H1 (cell line): ENCODE measurements around the gene CREBBP. TPM values are rescaled to one million over a fixed set of nuclear protein-coding genes. Genes with fewer than 3 reads are reported as not detected.

Experiments used
- CTCF ChIA-PET: fragments of 300-600 bp; sonication (Branson Sonifier 250); formaldehyde crosslinking; loops from one replicate; lab custom pipeline; 2021; ENCODE audit not compliant: partially characterized antibody; lab: Charles Lee
- POLR2A ChIA-PET: fragments of 300-600 bp; sonication (Branson Sonifier 250); formaldehyde crosslinking; loops from one replicate; lab custom pipeline; 2021; ENCODE audit warnings: inconsistent platforms; ENCODE audit not compliant: partially characterized antibody; lab: Charles Lee
- DNase-seq, 2 experiments: peaks; one replicate each; pipeline versions ENCODE4 v3.0.0 to v3.0.0-alpha.2; 2010 to 2022; ENCODE audit warnings: low spot score in 2 of 2, low read depth in 1 of 2, mixed read lengths in 1 of 2
- FAIRE-seq: peaks from 2 replicates; lab custom pipeline; 2011; peaks lifted over from hg19 to GRCh38; lab: Jason Lieb, UNC
- H2AFZ ChIP-seq: 2 replicates; pipeline ENCODE4 v1.8.1; 2012; ENCODE audit warnings: low read length, inconsistent platforms
- H2AK5ac ChIP-seq: 2 replicates; pipeline ENCODE4 v1.6.1; 2013; ENCODE audit warnings: low read depth, low read length
- H2BK120ac ChIP-seq: replicated peaks from 2 replicates; pipeline ENCODE3; 2013; ENCODE audit warnings: low read depth, low read length, inconsistent platforms
- H2BK12ac ChIP-seq: 2 replicates; pipeline ENCODE4 v1.6.1; 2013; ENCODE audit warnings: low read depth, low read length
- H2BK15ac ChIP-seq: 2 replicates; pipeline ENCODE4 v1.6.1; 2013; ENCODE audit warnings: low read length
- H2BK20ac ChIP-seq: 2 replicates; pipeline ENCODE4 v1.6.1; 2013; ENCODE audit warnings: low read length
- H2BK5ac ChIP-seq: 2 replicates; pipeline ENCODE4 v1.6.1; 2013; ENCODE audit warnings: low read depth, low read length
- H3K14ac ChIP-seq: 2 replicates; pipeline ENCODE4 v1.6.1; 2013; ENCODE audit warnings: inconsistent platforms; ENCODE audit not compliant: insufficient read length
- H3K18ac ChIP-seq: 2 replicates; pipeline ENCODE4 v1.6.1; 2013; ENCODE audit warnings: low read length; ENCODE audit errors: extremely low read depth
- H3K23ac ChIP-seq: 2 replicates; pipeline ENCODE4 v1.6.1; 2013; ENCODE audit warnings: inconsistent platforms; ENCODE audit not compliant: insufficient read length
- H3K23me2 ChIP-seq: 2 replicates; pipeline ENCODE4 v1.6.1; 2013; ENCODE audit warnings: low read depth, low read length
- H3K27ac ChIP-seq: 2 replicates; pipeline ENCODE4 v1.6.1; 2011; ENCODE audit warnings: low read depth, low read length, inconsistent platforms
- H3K27me3 ChIP-seq, 4 experiments: replicated peaks in 1 of 4; 1 replicate in 1 of 4; 2 replicates in 3 of 4; pipeline versions ENCODE4 v1.6.1 to v1.8.1; 2011 to 2013; ENCODE audit warnings: low read length in 3 of 4, mild to moderate bottlenecking in 3 of 4, inconsistent platforms in 2 of 4, mixed read lengths in 2 of 4, moderate library complexity in 1 of 4; ENCODE audit not compliant: control insufficient read depth in 3 of 4, insufficient read depth in 3 of 4; ENCODE audit errors: extremely low read depth in 1 of 4
- H3K36me3 ChIP-seq, 4 experiments: 2 replicates each; pipeline versions ENCODE4 v1.6.1 to v1.8.1; 2011 to 2013; ENCODE audit warnings: mild to moderate bottlenecking in 4 of 4, low read length in 3 of 4, moderate library complexity in 2 of 4, control low read depth in 1 of 4, inconsistent platforms in 1 of 4; ENCODE audit not compliant: insufficient read depth in 4 of 4, control insufficient read depth in 2 of 4
- H3K4ac ChIP-seq: replicated peaks from 2 replicates; pipeline ENCODE3; 2013; ENCODE audit warnings: low read length, low read depth, mixed read lengths, inconsistent platforms; ENCODE audit not compliant: insufficient read length
- H3K4me1 ChIP-seq, 4 experiments: replicated peaks in 1 of 4; 1 replicate in 1 of 4; 2 replicates in 3 of 4; pipeline versions ENCODE4 v1.6.1 to v1.8.1; 2011 to 2013; ENCODE audit warnings: low read length in 3 of 4, inconsistent platforms in 2 of 4, mixed read lengths in 1 of 4; ENCODE audit not compliant: insufficient read depth in 4 of 4, control insufficient read depth in 3 of 4
- H3K4me2 ChIP-seq, 2 experiments: 2 replicates each; pipeline versions ENCODE4 v1.6.1 to v1.8.1; 2011 to 2013; ENCODE audit warnings: low read depth in 2 of 2, low read length in 2 of 2, control low read depth in 1 of 2, inconsistent platforms in 1 of 2, mild to moderate bottlenecking in 1 of 2; ENCODE audit not compliant: insufficient read depth in 1 of 2
- H3K4me3 ChIP-seq, 4 experiments: fragments of 200-600, 300-600 bp in 1 of 4; sonication (generic), shearing (Covaris generic), sonication (Bioruptor Twin) in 1 of 4; 2 replicates each; pipeline versions ENCODE4 v1.5.1 to v1.8.1; 2011 to 2016; ENCODE audit warnings: low read length in 4 of 4, low read depth in 3 of 4, control low read depth in 2 of 4, inconsistent platforms in 2 of 4, mild to moderate bottlenecking in 2 of 4, mixed read lengths in 1 of 4, moderate library complexity in 1 of 4; ENCODE audit not compliant: insufficient read depth in 2 of 4; ENCODE audit errors: extremely low read depth in 1 of 4
- H3K56ac ChIP-seq: replicated peaks from 2 replicates; pipeline ENCODE3; 2013; ENCODE audit warnings: low read depth, mild to moderate bottlenecking, mixed read lengths, low read length, inconsistent platforms; ENCODE audit not compliant: insufficient read length
- H3K79me1 ChIP-seq: 2 replicates; pipeline ENCODE4 v1.6.1; 2013; ENCODE audit warnings: low read depth, low read length, control low read depth
- H3K79me2 ChIP-seq, 2 experiments: 2 replicates each; pipeline versions ENCODE4 v1.6.1 to v1.8.1; 2012 to 2013; ENCODE audit warnings: low read length in 2 of 2, mild to moderate bottlenecking in 2 of 2, inconsistent platforms in 1 of 2; ENCODE audit not compliant: insufficient read depth in 2 of 2, control insufficient read depth in 1 of 2
- H3K9ac ChIP-seq, 4 experiments: replicated peaks in 1 of 4; 1 replicate in 1 of 4; 2 replicates in 3 of 4; pipeline versions ENCODE4 v1.6.1 to v1.8.1; 2011 to 2013; ENCODE audit warnings: low read depth in 3 of 4, low read length in 3 of 4, control low read depth in 2 of 4, mild to moderate bottlenecking in 2 of 4, moderate library complexity in 2 of 4, inconsistent platforms in 1 of 4; ENCODE audit errors: extremely low read depth in 1 of 4
- H3K9me3 ChIP-seq, 2 experiments: 2 replicates each; pipeline versions ENCODE4 v1.6.1 to v1.8.1; 2012 to 2013; ENCODE audit warnings: mild to moderate bottlenecking in 2 of 2, moderate library complexity in 2 of 2, control low read depth in 1 of 2, inconsistent platforms in 1 of 2, low read depth in 1 of 2, low read length in 1 of 2, mixed read lengths in 1 of 2; ENCODE audit not compliant: insufficient read depth in 2 of 2
- H4K20me1 ChIP-seq, 2 experiments: replicated peaks in 1 of 2; 2 replicates each; pipeline versions ENCODE3 to v1.8.1; 2011 to 2013; ENCODE audit warnings: inconsistent platforms in 2 of 2, low read length in 2 of 2, mild to moderate bottlenecking in 1 of 2; ENCODE audit not compliant: insufficient read depth in 2 of 2, control insufficient read depth in 1 of 2
- H4K5ac ChIP-seq: 2 replicates; pipeline ENCODE4 v1.6.1; 2013; ENCODE audit warnings: low read length, low read depth, mixed read lengths, inconsistent platforms; ENCODE audit not compliant: insufficient read length
- H4K8ac ChIP-seq: 2 replicates; pipeline ENCODE4 v1.8.0; 2013; ENCODE audit warnings: mild to moderate bottlenecking, moderate library complexity, low read length, inconsistent platforms; ENCODE audit not compliant: insufficient read depth; ENCODE audit errors: extremely low read depth
- H4K91ac ChIP-seq: replicated peaks from 2 replicates; pipeline ENCODE3; 2013; ENCODE audit warnings: low read length, mixed read lengths, inconsistent platforms; ENCODE audit not compliant: insufficient read length
- CHD2 ChIP-seq: IDR thresholded peaks from 2 replicates; pipeline ENCODE4 v1.6.1; 2012; ENCODE audit warnings: low read length, improper control_type of control experiment
- FOSL1 ChIP-seq: IDR thresholded peaks from 2 replicates; pipeline ENCODE4 v1.6.1; 2011; ENCODE audit warnings: mild to moderate bottlenecking, low read depth, low read length, moderate library complexity; ENCODE audit not compliant: insufficient read depth
- GTF2F1 ChIP-seq: IDR thresholded peaks from 2 replicates; pipeline ENCODE4 v1.6.1; 2012; ENCODE audit warnings: low read depth, low read length, improper control_type of control experiment, borderline replicate concordance
- SIRT6 ChIP-seq: IDR thresholded peaks from one replicate; pipeline ENCODE4 v1.7.1; 2012; ENCODE audit warnings: low read length, inconsistent platforms
- TBP ChIP-seq: IDR thresholded peaks from 2 replicates; pipeline ENCODE4 v1.6.1; 2011; ENCODE audit warnings: low read depth, low read length, improper control_type of control experiment
- TEAD4 ChIP-seq: IDR thresholded peaks from 2 replicates; pipeline ENCODE4 v1.6.1; 2012; ENCODE audit warnings: low read depth, low read length, inconsistent platforms, mixed read lengths
- WGBS, 2 experiments: shearing (Covaris generic) in 1 of 2; methylation state at CpG; one replicate each; pipeline versions ENCODE4 v1.1.6 to v1.1.7; 2013 to 2015; ENCODE audit warnings: low lambda C conversion rate in 2 of 2, mixed read lengths in 2 of 2, inconsistent platforms in 1 of 2, low coverage in 1 of 2, missing lambda C conversion rate in 1 of 2; ENCODE audit not compliant: insufficient replicate concordance in 2 of 2, insufficient coverage in 1 of 2, insufficient read length in 1 of 2; ENCODE audit errors: extremely low coverage in 1 of 2, missing lambda C conversion rate in 1 of 2; 5-methylcytosine and 5-hydroxymethylcytosine counted together
- polyA plus RNA-seq, 7 experiments: library from polyadenylated mRNA; depleted of rRNA in 3 of 7; stranded (reverse) in 5 of 7; unstranded in 2 of 7; fragments of >200 nt in 5 of 7; fragments of 200-250 nt in 2 of 7; gene quantifications; 1 replicate in 5 of 7; 2 replicates in 1 of 7; 4 replicates in 1 of 7; pipeline versions ENCODE4 v1.2.1 to v1.2.3, GENCODE V29; 2011 to 2013; ENCODE audit warnings: missing spikeins in 2 of 7, mixed read lengths in 2 of 7
- total RNA-seq: library from RNA; stranded (reverse); fragmentation: NEBNext Ultra II Directional; extraction: Animal tissue kit (Norgen Biotek cat#: 25700); gene quantifications from 2 replicates; pipeline ENCODE4 v1.2.1, GENCODE V29; 2021
- TF ChIP-seq, protein P1 (sequence below): IDR thresholded peaks from 2 replicates; pipeline ENCODE4 v1.6.1; 2011; ENCODE audit warnings: low read depth, mild to moderate bottlenecking, low read length; ENCODE audit not compliant: insufficient read depth

Gene CREBBP
- total and polyA plus RNA-seq, 2 of the 8 experiments (the other 6 are each of a cell fraction or from before 2014, with no cell fraction given) = 10.0 to 60.1 TPM

DNA sequence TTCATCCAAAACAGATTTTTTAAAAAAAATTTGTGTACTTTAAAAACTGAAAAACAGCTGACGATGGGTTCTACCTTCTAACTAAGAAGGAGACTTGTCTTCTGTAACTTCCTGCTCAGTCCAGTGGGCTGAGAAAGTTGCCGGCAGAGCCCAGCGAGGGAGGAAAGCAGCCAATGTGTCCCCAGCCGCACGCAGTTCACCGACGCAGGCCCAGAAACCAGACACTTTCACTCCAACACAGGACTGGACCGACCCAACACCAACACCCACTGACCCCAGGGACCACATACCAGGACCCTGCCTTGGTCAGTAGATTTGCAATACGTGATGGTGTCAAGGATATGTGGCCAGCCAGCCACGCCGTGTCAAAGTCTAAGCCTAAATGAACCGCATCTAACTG lies 188.8 kb downstream of the CREBBP start:
- H3K23ac ChIP-seq = no peak overlapping the region
- no peak overlapping the region for H3K14ac ChIP-seq
- H2BK20ac ChIP-seq = no peak overlapping the region
- no peak overlapping the region for H3K9ac ChIP-seq
- ChIA-PET POLR2A (interaction anchor here (0.7 to 2.0 kb wide), 6 partner anchors 8 to 123 kb away, joined by 3 to 5 read pairs (median 4); partner anchors contain the start of gene TRAP1), CTCF (interaction anchor here (0.6 to 3.1 kb wide), 13 partner anchors 9 to 814 kb away, joined by 3 to 28 read pairs (median 4); partner anchors contain the start of gene DNASE1)
- H3K27me3 ChIP-seq = no peaks in the 10 kb centered on the region
- H2BK15ac ChIP-seq = no peak overlapping the region
- no peaks in the 10 kb centered on the region for H3K9me3 ChIP-seq
- H3K4me3 ChIP-seq = no peak overlapping the region
- H4K20me1 ChIP-seq = peaks cover 7 to 11% of the 10 kb centered on the region in 2 experiments
- 95% methylated on average over 12 of the region's 12 CpGs; no CpG with 5 or more reads in 1 of the 2 experiments for WGBS, 2 experiments
- H3K4me1 ChIP-seq = no peaks in the 10 kb centered on the region; a peak in 2 of 7 replicates
- H2BK120ac ChIP-seq = no peak overlapping the region
- peaks cover 0 to 31% of the 10 kb centered on the region in 2 experiments; a peak in 3 of 4 replicates for H3K79me2 ChIP-seq
- H3K36me3 ChIP-seq = peaks cover 11 to 28% (median 19%) of the 10 kb centered on the region in 4 experiments; a peak in 7 of 8 replicates
- H3K23me2 ChIP-seq = no peaks in the 10 kb centered on the region
- H2AK5ac ChIP-seq = no peak overlapping the region
- H4K5ac ChIP-seq = no peak overlapping the region
- no peak overlapping the region for H2BK12ac ChIP-seq
- H3K18ac ChIP-seq = no peak overlapping the region
- no peak overlapping the region for H4K91ac ChIP-seq
- H3K4me2 ChIP-seq = no peak overlapping the region
- H4K8ac ChIP-seq = no peak overlapping the region
- no peak overlapping the region for H2AFZ ChIP-seq
- no peak for FAIRE-seq
- peaks cover 6% of the 10 kb centered on the region; the same call in 1 of the 2 replicates for H3K79me1 ChIP-seq
- DNase-seq = no peak
- H3K4ac ChIP-seq = no peak overlapping the region
- H3K27ac ChIP-seq = no peak overlapping the region
- 0 out of 2 replicates have a peak overlapping the region, but pooled peaks have one; percentile 8 for H2BK5ac ChIP-seq
- no peak overlapping the region for H3K56ac ChIP-seq
- no peak for TF ChIP-seq SIRT6
- TF ChIP-seq, protein P1, sequence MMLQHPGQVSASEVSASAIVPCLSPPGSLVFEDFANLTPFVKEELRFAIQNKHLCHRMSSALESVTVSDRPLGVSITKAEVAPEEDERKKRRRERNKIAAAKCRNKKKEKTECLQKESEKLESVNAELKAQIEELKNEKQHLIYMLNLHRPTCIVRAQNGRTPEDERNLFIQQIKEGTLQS = no peak
- TF ChIP-seq TBP = no peak
- TF ChIP-seq CHD2 = no peak
- no peak for TF ChIP-seq GTF2F1
- no peak for TF ChIP-seq TEAD4
- no peak for TF ChIP-seq FOSL1
